CD1c-positive myeloid dendritic cell (primary cell): ENCODE measurements around the gene DMRT2.

Experiments used
- DNase-seq: peaks from one replicate; pipeline ENCODE4 v3.0.0-alpha.2; 2016; ENCODE audit errors: extremely low spot score

Gene DMRT2

GRCh38 chr9:1047591-1048230 lies 2.4 kb upstream of the DMRT2 start:
- DNase-seq = peak; percentile 8

- DNase-seq = no peak
Measured at GRCh38 chr9:1048231-1048619, 1.9 kb upstream of the DMRT2 start.

GRCh38 chr9:1048811-1049210 lies 1.3 kb upstream of the DMRT2 start:
- no peak for DNase-seq

GRCh38 chr9:1049641-1050040 lies 516 bp upstream of the DMRT2 start:
- no peak for DNase-seq

- no peak for DNase-seq
Measured at GRCh38 chr9:1051210-1051583, 1.0 kb downstream of the DMRT2 start.

- DNase-seq = no peak
Measured at GRCh38 chr9:1051584-1052275, 1.6 kb downstream of the DMRT2 start.

- DNase-seq = no peak
Measured at GRCh38 chr9:1052365-1053281, 2.5 kb downstream of the DMRT2 start.

- DNase-seq = no peak
Measured at GRCh38 chr9:1053282-1053621, 3.1 kb downstream of the DMRT2 start.

- no peak for DNase-seq
Measured at GRCh38 chr9:1053986-1054425, 3.8 kb downstream of the DMRT2 start.

- DNase-seq = no peak
Measured at GRCh38 chr9:1055166-1055565, 5.0 kb downstream of the DMRT2 start.

- no peak for DNase-seq
Measured at GRCh38 chr9:1057910-1058309, 7.8 kb downstream of the DMRT2 start.

GRCh38 chr9:1058826-1059487 lies 8.8 kb downstream of the DMRT2 start:
- no peak for DNase-seq

GRCh38 chr9:1065130-1065529 lies 15.0 kb downstream of the DMRT2 start:
- no peak for DNase-seq

GRCh38 chr9:1070692-1071091 lies 20.5 kb downstream of the DMRT2 start:
- DNase-seq = no peak

GRCh38 chr9:1071730-1072129 lies 21.6 kb downstream of the DMRT2 start:
- DNase-seq = no peak

- DNase-seq = no peak
Measured at GRCh38 chr9:1073497-1073896, 23.3 kb downstream of the DMRT2 start.

- no peak for DNase-seq
Measured at GRCh38 chr9:1077616-1078015, 27.5 kb downstream of the DMRT2 start.

- DNase-seq = no peak
Measured at GRCh38 chr9:1083325-1083913, 33.3 kb downstream of the DMRT2 start.

GRCh38 chr9:1085086-1085485 lies 34.9 kb downstream of the DMRT2 start:
- no peak for DNase-seq

- DNase-seq = no peak
Measured at GRCh38 chr9:1086517-1086916, 36.4 kb downstream of the DMRT2 start.

GRCh38 chr9:1087120-1087881 lies 37.1 kb downstream of the DMRT2 start:
- no peak for DNase-seq
